GM12872 (cell line): ENCODE measurements around the gene CA4.

Experiments
- CTCF ChIP-seq: IDR thresholded peaks from 3 replicates; pipeline ENCODE4 v1.5.1; 2011; ENCODE audit warnings: low read depth, mild to moderate bottlenecking, low read length, moderate library complexity; ENCODE audit not compliant: insufficient read depth

CA4 gene

GRCh38 chr17:60153606-60154390, 4.0 kb downstream of the CA4 start:
- TF ChIP-seq CTCF, result no peak

GRCh38 chr17:60154616-60155426, 5.0 kb downstream of the CA4 start:
- no peak for TF ChIP-seq CTCF

GRCh38 chr17:60155427-60155814, 5.6 kb downstream of the CA4 start:
- TF ChIP-seq CTCF, result no peak

- no peak for TF ChIP-seq CTCF
Observed at GRCh38 chr17:60155815-60156214, 6.0 kb downstream of the CA4 start.

GRCh38 chr17:60156746-60157145, 7.0 kb downstream of the CA4 start:
- TF ChIP-seq CTCF, result no peak

- no peak for TF ChIP-seq CTCF
Observed at GRCh38 chr17:60157487-60158040, 7.8 kb downstream of the CA4 start.

GRCh38 chr17:60158751-60159478, 9.1 kb downstream of the CA4 start:
- TF ChIP-seq CTCF, result no peak
